ENCODE measurements around the gene CDK5RAP2.

DNA sequence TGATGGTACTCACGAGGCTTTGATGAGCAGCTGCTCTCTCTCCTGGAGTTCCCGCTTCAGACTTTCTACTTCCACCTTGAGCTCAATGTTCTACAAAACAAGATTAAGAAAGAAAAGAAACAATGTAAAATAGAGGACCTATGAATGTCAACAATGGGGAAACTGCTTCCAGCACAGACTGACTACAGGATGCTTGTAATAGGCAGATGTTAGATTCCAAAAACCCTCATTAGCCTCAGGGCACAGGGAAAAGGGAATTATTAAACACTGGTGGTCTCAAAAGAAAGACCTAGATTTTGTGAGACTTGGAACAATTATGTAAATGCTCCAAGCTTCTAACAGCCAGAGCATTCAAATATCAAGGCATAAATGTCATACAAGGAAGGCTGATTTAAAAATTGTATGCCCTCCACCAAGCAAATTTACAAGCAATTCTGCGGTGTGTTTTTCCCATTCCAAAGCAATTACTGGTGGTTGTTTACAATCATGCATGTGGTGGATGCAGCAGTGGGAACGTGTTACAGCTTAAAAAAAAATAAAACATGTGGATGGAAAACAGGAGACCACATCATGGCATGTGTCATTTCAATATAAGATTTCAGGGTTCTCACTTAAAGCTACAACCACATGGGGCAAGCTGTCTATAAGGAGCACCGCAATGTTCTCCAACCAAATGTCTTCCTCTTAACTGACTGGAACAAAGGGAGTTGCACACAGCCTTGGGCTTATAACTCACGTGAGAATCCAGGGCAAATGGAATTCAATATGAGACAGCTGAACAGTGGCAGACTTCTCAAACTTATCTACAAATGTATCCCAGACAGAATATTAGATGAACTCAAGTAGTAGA is 34.0 kb downstream of the CDK5RAP2 start:
- no peak for TF ChIP-seq POLR2AphosphoS5 (IDR thresholded peaks at IDR 0.05; ENCODE audit: low read depth, low read length)
- TF ChIP-seq, protein P1, sequence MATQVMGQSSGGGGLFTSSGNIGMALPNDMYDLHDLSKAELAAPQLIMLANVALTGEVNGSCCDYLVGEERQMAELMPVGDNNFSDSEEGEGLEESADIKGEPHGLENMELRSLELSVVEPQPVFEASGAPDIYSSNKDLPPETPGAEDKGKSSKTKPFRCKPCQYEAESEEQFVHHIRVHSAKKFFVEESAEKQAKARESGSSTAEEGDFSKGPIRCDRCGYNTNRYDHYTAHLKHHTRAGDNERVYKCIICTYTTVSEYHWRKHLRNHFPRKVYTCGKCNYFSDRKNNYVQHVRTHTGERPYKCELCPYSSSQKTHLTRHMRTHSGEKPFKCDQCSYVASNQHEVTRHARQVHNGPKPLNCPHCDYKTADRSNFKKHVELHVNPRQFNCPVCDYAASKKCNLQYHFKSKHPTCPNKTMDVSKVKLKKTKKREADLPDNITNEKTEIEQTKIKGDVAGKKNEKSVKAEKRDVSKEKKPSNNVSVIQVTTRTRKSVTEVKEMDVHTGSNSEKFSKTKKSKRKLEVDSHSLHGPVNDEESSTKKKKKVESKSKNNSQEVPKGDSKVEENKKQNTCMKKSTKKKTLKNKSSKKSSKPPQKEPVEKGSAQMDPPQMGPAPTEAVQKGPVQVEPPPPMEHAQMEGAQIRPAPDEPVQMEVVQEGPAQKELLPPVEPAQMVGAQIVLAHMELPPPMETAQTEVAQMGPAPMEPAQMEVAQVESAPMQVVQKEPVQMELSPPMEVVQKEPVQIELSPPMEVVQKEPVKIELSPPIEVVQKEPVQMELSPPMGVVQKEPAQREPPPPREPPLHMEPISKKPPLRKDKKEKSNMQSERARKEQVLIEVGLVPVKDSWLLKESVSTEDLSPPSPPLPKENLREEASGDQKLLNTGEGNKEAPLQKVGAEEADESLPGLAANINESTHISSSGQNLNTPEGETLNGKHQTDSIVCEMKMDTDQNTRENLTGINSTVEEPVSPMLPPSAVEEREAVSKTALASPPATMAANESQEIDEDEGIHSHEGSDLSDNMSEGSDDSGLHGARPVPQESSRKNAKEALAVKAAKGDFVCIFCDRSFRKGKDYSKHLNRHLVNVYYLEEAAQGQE (IDR thresholded peaks at IDR 0.05; ENCODE audit: insufficient read depth in 1 of 2, low read depth in 2 of 2, low read length in 2 of 2) = no peak
- TF ChIP-seq TAF1 (IDR thresholded peaks at IDR 0.05; ENCODE audit: borderline replicate concordance, insufficient read depth, low read length) = no peak
- no peak for TF ChIP-seq SIN3A (IDR thresholded peaks at IDR 0.05; ENCODE audit: borderline replicate concordance, insufficient read depth, low read length)
- TF ChIP-seq FOXP2 (optimal IDR thresholded peaks at IDR 0.05; ENCODE audit: borderline replicate concordance, extremely low read depth, extremely low read length, insufficient read depth) = no peak

Measured in PFSK-1 (cell line).